Measurements from ENCODE around the gene DIRAS1. TPM values are rescaled to one million over a fixed set of nuclear protein-coding genes. Genes with fewer than 3 reads are reported as not detected.

DIRAS1 gene
- total and polyA plus RNA-seq, 4 donors: 0.01 to 0.09 (median 0.08) TPM; not detected in 1

- TF ChIP-seq RAD21 (IDR thresholded peaks at IDR 0.05): peak in 1 of 2 donors; percentile 60
These were observed 18.6 kb upstream of the DIRAS1 start, which contains the start of gene SLC39A3 (continued) for GRCh38 chr19:2739602-2740313.

DNA sequence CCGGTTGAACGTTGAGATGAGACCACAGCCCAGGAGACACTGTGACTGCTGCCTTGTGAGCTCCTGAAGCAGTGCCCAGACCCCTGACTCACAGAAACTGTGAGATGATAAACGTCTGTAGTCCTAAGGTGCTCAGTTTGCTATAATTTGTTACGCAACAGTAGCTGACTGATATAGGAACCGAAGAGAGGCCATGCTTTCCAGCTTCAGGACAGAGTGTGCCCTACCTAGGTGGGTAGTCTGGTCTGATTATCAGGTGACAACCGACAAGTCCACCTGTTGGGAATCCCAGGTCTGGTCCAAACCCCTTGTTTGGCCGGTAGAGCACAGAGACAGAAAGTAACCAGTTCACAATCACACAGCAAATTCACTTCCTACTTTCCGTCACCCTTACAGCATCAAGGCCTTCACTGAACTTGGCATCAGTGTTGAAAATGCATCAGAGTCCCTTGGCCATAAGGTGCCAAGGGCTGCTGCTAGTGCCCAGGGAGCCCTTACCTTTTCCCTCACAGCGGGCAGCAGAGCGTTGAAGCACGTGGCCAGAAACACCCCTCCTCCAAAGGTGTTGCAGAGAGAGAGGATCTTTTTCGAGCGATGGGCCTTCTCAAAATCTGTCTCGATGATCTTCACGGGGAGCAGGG is 15.5 kb upstream of the DIRAS1 start:
- 96% methylated on average over 15 of the region's 15 CpGs for WGBS
- no peak for DNase-seq (ENCODE audit: low spot score)
- H3K9me3 ChIP-seq (ENCODE audit: control insufficient read depth in 4 of 4, low read length in 3 of 4): peaks cover 0 to 2% (median 0%) of the 10 kb centered on the region in 4 donors
- H3K36me3 ChIP-seq (ENCODE audit: control insufficient read depth in 4 of 4, insufficient read depth in 3 of 4, low read depth in 1 of 4, low read length in 3 of 4): peaks cover 5 to 30% (median 9%) of the 10 kb centered on the region in 4 donors
- H3K27ac ChIP-seq (ENCODE audit: low read depth in 1 of 2, low read length in 2 of 2): no peak overlapping the region
- H3K9ac ChIP-seq (ENCODE audit: low read depth in 1 of 2, low read length in 2 of 2): no peak overlapping the region
- no peak for TF ChIP-seq FOXA2 (IDR thresholded peaks at IDR 0.05)
- TF ChIP-seq NR2F2 (IDR thresholded peaks at IDR 0.05): no peak
- TF ChIP-seq YY1 (IDR thresholded peaks at IDR 0.05): no peak
- TF ChIP-seq JUND (IDR thresholded peaks at IDR 0.05): no peak
- TF ChIP-seq MAX (IDR thresholded peaks at IDR 0.05): no peak
- no peak for TF ChIP-seq FOXA1 (IDR thresholded peaks at IDR 0.05)
- no peak for TF ChIP-seq EGR1 (IDR thresholded peaks at IDR 0.05; ENCODE audit: low read depth in 2 of 2)
- TF ChIP-seq HNF4A (conservative IDR thresholded peaks at IDR 0.05): no peak
- H3K27me3 ChIP-seq (ENCODE audit: control insufficient read depth in 4 of 4, insufficient read depth in 4 of 4, low read length in 3 of 4): no peaks in the 10 kb centered on the region
- H3K4me1 ChIP-seq (ENCODE audit: control insufficient read depth in 4 of 4, insufficient read depth in 4 of 4, low read length in 3 of 4): peaks cover 4 to 10% (median 8%) of the 10 kb centered on the region in 4 donors
- no peak overlapping the region for H3K4me3 ChIP-seq (ENCODE audit: low read depth in 1 of 3, low read length in 3 of 3)

GRCh38 chr19:2735374-2735773 is 14.2 kb upstream of the DIRAS1 start:
- no peak overlapping the region for H3K9ac ChIP-seq (ENCODE audit: low read depth in 1 of 2, low read length in 2 of 2)
- no peaks in the 10 kb centered on the region for H3K27me3 ChIP-seq (ENCODE audit: control insufficient read depth in 4 of 4, insufficient read depth in 4 of 4, low read length in 3 of 4)
- H3K27ac ChIP-seq (ENCODE audit: low read depth in 1 of 2, low read length in 2 of 2): no peak overlapping the region
- DNase-seq (ENCODE audit: low spot score): no peak
- no peak overlapping the region for H3K4me3 ChIP-seq (ENCODE audit: low read depth in 1 of 3, low read length in 3 of 3)
- H3K36me3 ChIP-seq (ENCODE audit: control insufficient read depth in 4 of 4, insufficient read depth in 3 of 4, low read depth in 1 of 4, low read length in 3 of 4): peaks cover 5 to 30% (median 9%) of the 10 kb centered on the region in 4 donors
- peaks cover 0 to 2% (median 0%) of the 10 kb centered on the region in 4 donors for H3K9me3 ChIP-seq (ENCODE audit: control insufficient read depth in 4 of 4, low read length in 3 of 4)
- 97% methylated on average over 12 of the region's 12 CpGs for WGBS
- TF ChIP-seq RAD21 (IDR thresholded peaks at IDR 0.05): no peak
- TF ChIP-seq EGR1 (IDR thresholded peaks at IDR 0.05; ENCODE audit: low read depth in 2 of 2): no peak
- TF ChIP-seq NR2F2 (IDR thresholded peaks at IDR 0.05): no peak
- TF ChIP-seq, protein P1, sequence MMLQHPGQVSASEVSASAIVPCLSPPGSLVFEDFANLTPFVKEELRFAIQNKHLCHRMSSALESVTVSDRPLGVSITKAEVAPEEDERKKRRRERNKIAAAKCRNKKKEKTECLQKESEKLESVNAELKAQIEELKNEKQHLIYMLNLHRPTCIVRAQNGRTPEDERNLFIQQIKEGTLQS (IDR thresholded peaks at IDR 0.05): no peak
- TF ChIP-seq REST (IDR thresholded peaks at IDR 0.05): no peak
- TF ChIP-seq FOXA1 (IDR thresholded peaks at IDR 0.05): no peak
- no peak for TF ChIP-seq GABPA (IDR thresholded peaks at IDR 0.05 in 1 of 2, conservative IDR thresholded peaks at IDR 0.05 in 1 of 2)
- TF ChIP-seq YY1 (IDR thresholded peaks at IDR 0.05): no peak
- TF ChIP-seq TAF1 (conservative IDR thresholded peaks at IDR 0.05): no peak
- no peak for TF ChIP-seq CTCF (IDR thresholded peaks at IDR 0.05; ENCODE audit: low read depth, low read length, missing input control)
- TF ChIP-seq MAX (IDR thresholded peaks at IDR 0.05): no peak
- no peak for TF ChIP-seq ZBTB33 (IDR thresholded peaks at IDR 0.05)
- no peak for TF ChIP-seq RXRA (IDR thresholded peaks at IDR 0.05)
- no peak for TF ChIP-seq HNF4G (IDR thresholded peaks at IDR 0.05)
- TF ChIP-seq HNF4A (conservative IDR thresholded peaks at IDR 0.05): no peak
- no peak for TF ChIP-seq SP1 (IDR thresholded peaks at IDR 0.05)
- TF ChIP-seq JUND (IDR thresholded peaks at IDR 0.05): no peak
- no peak for TF ChIP-seq FOXA2 (IDR thresholded peaks at IDR 0.05)
- peaks cover 4 to 10% (median 8%) of the 10 kb centered on the region in 4 donors for H3K4me1 ChIP-seq (ENCODE audit: control insufficient read depth in 4 of 4, insufficient read depth in 4 of 4, low read length in 3 of 4)

All from liver (tissue), 9 donors.